ENCODE results near the gene SEMA5A.

The SEMA5A gene

GRCh38 chr5:9474219-9475002 lies 71.5 kb downstream of the SEMA5A start:
- DNase-seq (no peak), ATAC-seq (no peak)

- no peak for DNase-seq
- ATAC-seq, result no peak
These were observed 72.3 kb downstream of the SEMA5A start for GRCh38 chr5:9473624-9474023.

GRCh38 chr5:9470410-9470809 lies 75.5 kb downstream of the SEMA5A start:
- DNase-seq, result no peak
- no peak for ATAC-seq

DNA sequence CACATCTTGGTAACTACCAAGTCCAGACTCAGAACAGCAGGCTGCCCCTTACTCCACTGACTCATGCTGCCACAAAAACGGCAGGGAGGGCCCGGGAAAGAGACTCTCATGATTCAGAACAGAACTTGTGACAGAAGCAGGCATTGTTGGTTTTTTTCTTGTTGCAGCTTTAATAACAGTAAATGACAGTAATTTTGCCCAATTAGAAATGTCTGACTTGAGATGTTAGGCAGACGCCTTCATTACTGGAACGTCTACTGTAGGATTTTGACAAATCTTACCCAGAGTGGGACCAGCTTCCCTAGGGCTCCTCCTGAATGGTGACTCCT lies 77.9 kb downstream of the SEMA5A start:
- DNase-seq, result no peak
- ATAC-seq, result no peak

- ATAC-seq, result peak; percentile 14
- DNase-seq, result no peak
These were observed 78.4 kb downstream of the SEMA5A start for GRCh38 chr5:9467199-9468059.

DNA sequence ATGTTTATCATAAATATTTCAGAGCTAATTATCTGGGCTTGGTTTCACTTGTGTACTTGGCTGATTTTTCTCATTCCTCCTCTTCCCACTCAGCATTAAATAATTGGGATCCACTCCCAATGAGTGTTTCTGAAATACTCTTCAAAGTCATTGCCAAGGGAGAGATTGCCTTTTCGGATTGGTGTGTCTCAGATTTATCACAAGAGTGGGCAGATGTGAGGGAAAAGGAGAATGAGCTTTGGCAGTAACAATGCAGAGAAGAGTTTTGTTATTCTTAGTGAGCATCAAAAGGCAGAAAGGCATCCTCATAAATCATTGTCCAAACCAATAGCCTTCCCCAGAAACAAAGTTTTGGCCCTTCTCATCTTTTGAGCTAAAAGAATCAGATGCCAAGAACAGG lies 79.2 kb downstream of the SEMA5A start:
- DNase-seq (no peak), ATAC-seq (no peak)

DNA sequence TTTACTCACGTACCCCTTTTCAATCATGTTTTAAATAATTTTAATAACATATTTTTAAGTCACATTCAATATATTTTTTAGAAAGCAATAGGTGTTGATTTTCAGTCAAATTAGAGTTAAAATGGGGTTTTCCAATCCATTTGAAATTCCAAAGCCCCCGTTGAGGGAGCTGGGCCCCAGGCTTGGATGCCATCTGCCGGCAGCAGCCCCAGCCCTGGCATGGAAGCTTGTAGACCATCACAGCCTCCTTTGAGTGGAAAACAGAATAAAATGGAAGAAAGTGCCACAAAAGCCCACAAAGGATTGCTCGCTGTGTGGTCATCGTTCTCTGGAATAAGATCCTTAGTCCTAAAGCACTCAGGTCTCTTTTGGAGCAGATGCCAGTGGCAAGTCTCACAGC lies 81.4 kb downstream of the SEMA5A start:
- ATAC-seq (no peak), DNase-seq (no peak)

- ATAC-seq, result no peak
- no peak for DNase-seq
These were observed 83.8 kb downstream of the SEMA5A start for GRCh38 chr5:9462109-9462508.

DNA sequence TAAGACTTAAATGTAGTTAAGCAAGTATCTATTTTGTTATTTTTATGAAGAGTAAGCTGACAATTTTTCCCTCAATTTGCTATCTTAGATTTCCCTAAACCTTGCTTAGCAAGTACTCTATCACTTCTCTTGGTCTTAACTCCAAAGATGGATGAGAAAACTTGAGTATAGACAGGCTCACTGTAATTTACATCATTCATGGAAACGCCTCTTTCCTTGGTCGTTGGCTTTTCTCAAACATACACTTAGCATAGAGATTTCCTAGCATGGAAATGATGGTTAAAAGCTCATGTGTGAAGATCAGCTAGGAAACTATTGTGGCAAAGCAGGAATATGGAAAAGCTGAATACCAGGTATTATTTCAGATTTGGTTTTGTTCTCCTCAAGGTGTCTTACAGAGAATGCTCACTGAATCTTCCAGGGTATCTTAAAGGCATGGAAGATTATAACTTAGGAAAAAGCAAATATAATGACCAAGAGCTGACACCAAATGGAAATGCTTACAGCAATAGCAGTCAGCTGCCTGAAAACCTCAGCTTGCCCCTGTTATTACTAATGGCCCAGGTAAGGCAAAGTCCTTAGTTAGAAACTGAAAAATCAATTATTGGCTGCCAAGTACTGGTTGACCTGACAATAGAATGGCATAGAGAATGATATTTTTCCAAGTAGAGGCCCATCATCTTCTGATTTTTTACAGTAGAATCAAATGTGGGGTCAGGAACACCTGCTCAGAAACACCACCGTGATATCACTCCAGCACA lies 84.8 kb downstream of the SEMA5A start:
- DNase-seq (no peak), ATAC-seq (no peak)

DNA sequence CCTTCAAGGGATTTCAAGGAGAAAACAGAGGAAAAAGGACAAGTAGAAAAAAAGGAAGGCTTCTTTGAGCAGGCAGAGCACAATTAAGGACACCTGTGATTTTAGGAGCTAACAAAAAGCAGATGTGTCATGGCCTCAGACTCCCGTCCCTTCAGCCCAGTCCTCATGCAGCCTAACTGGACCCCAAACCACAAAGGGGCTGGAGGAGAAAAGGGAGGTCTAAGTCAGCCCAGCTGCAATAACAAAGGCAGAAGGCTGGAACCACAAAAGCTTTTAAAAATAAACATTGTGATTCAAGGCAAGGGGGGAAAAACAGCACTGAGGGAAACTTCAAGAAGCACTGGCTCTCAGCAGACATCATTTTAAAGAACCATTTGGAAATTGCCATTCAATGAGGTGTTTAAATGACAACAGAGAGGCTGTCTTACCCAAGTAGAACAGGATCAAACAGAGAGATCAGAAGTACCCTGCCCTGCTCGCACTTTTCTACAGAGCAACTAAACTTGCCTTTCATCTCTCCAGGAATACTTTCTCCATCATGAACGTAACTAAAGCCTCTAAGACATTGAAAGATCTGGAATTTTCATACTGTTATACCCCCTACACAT lies 89.3 kb downstream of the SEMA5A start:
- no peak for ATAC-seq
- DNase-seq, result no peak

DNA sequence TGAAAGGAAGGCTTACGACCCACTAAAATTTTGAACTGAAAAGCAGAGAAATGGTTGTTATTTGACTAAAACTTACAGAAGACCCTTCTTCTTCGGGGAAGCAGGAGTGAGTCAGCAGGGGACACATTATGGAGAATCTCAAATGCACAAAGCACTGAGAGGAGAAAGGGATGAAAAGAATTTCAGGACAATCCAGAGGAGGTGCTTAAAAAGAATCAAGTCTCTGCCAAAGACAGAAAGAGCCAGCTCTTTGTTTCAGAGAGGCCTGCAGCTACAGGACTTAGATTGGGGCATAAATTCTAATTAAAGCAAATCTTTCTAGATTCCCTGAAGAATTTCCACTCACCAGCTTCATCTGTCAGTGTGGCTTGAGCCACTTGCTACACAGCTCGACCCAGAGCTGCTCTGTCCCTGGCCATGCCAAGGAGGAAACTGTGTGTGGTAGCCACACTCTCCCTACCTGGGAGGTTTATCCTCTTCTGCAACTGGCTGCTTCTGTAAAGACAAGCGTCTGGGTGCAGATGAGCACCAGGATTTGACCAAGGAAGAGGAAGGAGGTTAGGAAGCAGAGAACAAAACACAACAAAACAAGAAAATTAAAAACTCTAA lies 89.9 kb downstream of the SEMA5A start:
- ATAC-seq, result no peak
- no peak for DNase-seq

- no peak for ATAC-seq
- DNase-seq, result no peak
These were observed 91.4 kb downstream of the SEMA5A start for GRCh38 chr5:9454491-9454890.

- DNase-seq, result no peak
- ATAC-seq, result no peak
These were observed 91.8 kb downstream of the SEMA5A start for GRCh38 chr5:9454012-9454481.

GRCh38 chr5:9453480-9454011 lies 92.3 kb downstream of the SEMA5A start:
- no peak for ATAC-seq

GRCh38 chr5:9452181-9452580 lies 93.7 kb downstream of the SEMA5A start:
- no peak for DNase-seq
- no peak for ATAC-seq

More at GRCh38 chr5:9453480-9454011, 92.3 kb downstream of the SEMA5A start:
- no peak for DNase-seq

DNA sequence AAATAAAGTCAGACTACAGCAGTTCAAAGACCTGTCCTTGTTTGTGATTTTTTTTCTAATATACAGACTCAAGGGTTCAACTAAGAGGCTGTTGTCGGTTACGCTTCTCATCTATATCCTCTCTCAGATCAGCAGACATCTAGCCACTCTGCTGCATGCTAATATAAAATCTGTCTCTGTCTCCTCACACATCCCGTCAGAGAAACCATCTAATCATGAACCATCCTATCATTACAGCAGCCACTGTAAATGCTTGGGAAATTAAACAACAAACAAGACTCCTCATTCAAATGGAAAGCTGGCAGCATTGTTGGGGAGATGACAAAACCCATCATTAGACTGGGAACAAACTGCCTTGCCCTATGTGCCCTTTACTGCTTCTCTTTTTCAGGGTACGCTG lies 94.8 kb downstream of the SEMA5A start:
- no peak for DNase-seq
- ATAC-seq, result no peak

DNA sequence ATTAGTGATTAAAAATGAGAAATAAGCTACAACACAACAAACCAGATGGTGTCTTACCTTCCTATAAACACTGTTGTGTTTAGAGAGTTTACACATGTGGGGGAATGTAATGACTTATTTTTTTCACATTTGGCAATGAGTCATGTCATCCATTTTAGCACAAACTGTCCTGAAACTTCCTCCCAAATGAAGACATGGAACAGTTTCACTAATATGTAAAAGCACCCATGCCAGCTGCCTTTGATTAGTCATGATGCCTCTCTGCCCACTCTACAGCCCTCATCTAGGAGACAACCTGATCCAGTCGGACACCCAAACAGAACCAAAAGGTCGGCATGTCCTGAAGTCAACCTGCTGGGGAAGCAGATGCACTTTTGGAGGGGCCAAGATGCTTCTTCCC lies 98.2 kb downstream of the SEMA5A start:
- no peak for ATAC-seq
- DNase-seq, result no peak

- no peak for ATAC-seq
- no peak for DNase-seq
These were observed 100.0 kb downstream of the SEMA5A start for GRCh38 chr5:9445826-9446388.

DNA sequence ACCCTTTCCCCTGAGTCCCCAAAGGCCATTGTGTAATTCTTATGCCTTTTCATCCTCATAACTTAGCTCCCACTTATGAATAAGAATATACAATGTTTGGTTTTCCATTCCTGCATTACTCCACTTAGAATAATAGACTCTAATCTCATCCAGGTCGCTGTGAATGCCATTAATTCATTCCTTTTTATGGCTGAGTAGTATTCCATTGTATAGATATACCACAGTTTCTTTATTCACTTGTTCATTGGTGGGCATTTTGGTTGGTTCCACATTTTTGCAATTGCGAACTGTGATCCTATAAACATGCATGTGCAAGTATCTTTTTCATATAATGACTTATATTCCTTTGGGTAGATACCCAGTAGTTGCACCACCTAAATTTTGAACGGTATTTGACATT lies 101.5 kb downstream of the SEMA5A start:
- ATAC-seq, result no peak
- DNase-seq, result no peak

DNA sequence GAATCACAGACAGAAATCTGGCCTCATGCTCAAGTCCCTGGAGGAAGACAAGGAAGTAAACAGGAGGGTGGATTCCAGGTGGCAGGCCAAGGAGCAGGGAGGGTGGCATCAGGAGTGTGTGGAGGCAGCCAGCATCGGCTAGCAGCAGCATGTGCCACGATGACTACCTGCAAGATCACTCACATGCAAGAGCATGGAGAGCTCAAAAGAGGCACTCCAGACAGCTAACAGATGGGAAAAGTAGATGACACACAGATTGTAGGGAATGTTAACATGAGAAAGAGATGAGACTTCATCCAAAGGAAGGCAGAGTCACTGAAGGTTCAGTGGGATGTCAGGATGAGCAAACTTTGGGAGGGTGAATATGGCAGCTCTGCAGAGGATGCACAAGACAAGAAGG lies 104.3 kb downstream of the SEMA5A start:
- DNase-seq (no peak), ATAC-seq (no peak)

- ATAC-seq, result no peak
- no peak for DNase-seq
These were observed 105.4 kb downstream of the SEMA5A start for GRCh38 chr5:9440517-9440916.
